Thyroid gland (tissue), 4 donors: ENCODE measurements around the gene ILRUN. TPM values are rescaled to one million over a fixed set of nuclear protein-coding genes. Genes with fewer than 3 reads are reported as not detected.
"Not testable (repeated sequence)": the region's sequence is repeated elsewhere in the genome, so short reads cannot be mapped to it uniquely, and the experiment has no call there.

Experiments
- DNase-seq, 2 donors: peaks; one replicate each; pipeline ENCODE4 v3.0.0-alpha.2; 2019
- H3K27ac ChIP-seq, 3 donors: fragments of 200-600 bp; sonication (generic); 1 replicate in 2 of 3; 2 replicates in 1 of 3; pipeline ENCODE4 v1.5.1; 2016 to 2019; ENCODE audit warnings: mild to moderate bottlenecking in 1 of 3, moderate library complexity in 1 of 3
- H3K27me3 ChIP-seq: fragments of 200-600 bp; sonication (generic); one replicate; pipeline ENCODE4 v1.5.1; 2019
- H3K36me3 ChIP-seq, 2 donors: fragments of 200-600 bp; sonication (generic); one replicate each; pipeline ENCODE4 v1.5.1; 2016 to 2019
- H3K4me1 ChIP-seq, 2 donors: fragments of 200-600 bp; sonication (generic); one replicate each; pipeline ENCODE4 v1.5.1; 2017 to 2019
- H3K4me3 ChIP-seq, 3 donors: fragments of 200-600 bp; sonication (generic); replicated peaks in 1 of 3; 1 replicate in 2 of 3; 2 replicates in 1 of 3; pipeline ENCODE4 v1.5.1; 2016; ENCODE audit warnings: mild to moderate bottlenecking in 1 of 3
- H3K9me3 ChIP-seq: fragments of 200-600 bp; sonication (generic); one replicate; pipeline ENCODE4 v1.5.1; 2017
- POLR2A ChIP-seq, 2 donors: fragments of 450-650 bp; IDR thresholded peaks; one replicate each; pipeline ENCODE4 v1.6.1; 2017; ENCODE audit warnings: antibody characterized with exemption in 2 of 2, mild to moderate bottlenecking in 2 of 2, moderate library complexity in 1 of 2
- WGBS, 2 donors: methylation state at CpG; one replicate each; pipeline ENCODE4 v1.1.5; 2017; 5-methylcytosine and 5-hydroxymethylcytosine counted together
- intact Hi-C: fragments of 100-400 bp; cut with DNase I; formaldehyde crosslinking; loops from one replicate; pipeline ENCODE4 v1.15.1; 2023
- total RNA-seq, 4 donors: library from RNA; depleted of rRNA; stranded (reverse); fragments of >200 nt; gene quantifications; one replicate each; pipeline ENCODE4 v1.2.3, GENCODE V29; 2016
- TF ChIP-seq, protein P1 (sequence below), 6 experiments: fragments of 200-600 bp in 3 of 6; fragments of 450-650 bp in 3 of 6; sonication (generic) in 3 of 6; IDR thresholded peaks; one replicate each; pipeline ENCODE4 v1.5.1; 2016 to 2019; ENCODE audit warnings: antibody characterized with exemption in 6 of 6, mild to moderate bottlenecking in 2 of 6, inconsistent platforms in 1 of 6, moderate library complexity in 1 of 6

The ILRUN gene
- total RNA-seq, 4 donors from 2014 or later = 76.5 to 107 (median 89.0) TPM

DNA sequence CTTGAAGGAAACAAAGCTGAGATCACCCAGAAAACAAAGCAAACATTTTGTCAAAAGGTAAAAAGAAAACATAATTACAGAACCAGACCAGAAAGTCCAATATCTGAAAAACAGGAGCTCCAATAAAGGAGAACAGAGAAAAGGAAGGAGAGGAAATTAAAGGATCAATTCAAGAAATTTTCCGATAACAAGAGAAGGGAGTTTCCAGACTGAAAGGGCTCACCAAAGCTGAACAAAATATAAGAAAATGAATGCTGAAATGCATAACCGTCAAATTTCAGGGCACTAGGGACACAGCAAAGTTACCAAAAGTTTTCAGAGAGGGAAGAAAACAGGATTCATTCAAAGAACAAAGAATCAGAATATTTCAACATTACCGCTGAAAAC is 23.9 kb downstream of the ILRUN start:
- TF ChIP-seq POLR2A (IDR thresholded peaks at IDR 0.05) = no peak
- TF ChIP-seq, protein P1, sequence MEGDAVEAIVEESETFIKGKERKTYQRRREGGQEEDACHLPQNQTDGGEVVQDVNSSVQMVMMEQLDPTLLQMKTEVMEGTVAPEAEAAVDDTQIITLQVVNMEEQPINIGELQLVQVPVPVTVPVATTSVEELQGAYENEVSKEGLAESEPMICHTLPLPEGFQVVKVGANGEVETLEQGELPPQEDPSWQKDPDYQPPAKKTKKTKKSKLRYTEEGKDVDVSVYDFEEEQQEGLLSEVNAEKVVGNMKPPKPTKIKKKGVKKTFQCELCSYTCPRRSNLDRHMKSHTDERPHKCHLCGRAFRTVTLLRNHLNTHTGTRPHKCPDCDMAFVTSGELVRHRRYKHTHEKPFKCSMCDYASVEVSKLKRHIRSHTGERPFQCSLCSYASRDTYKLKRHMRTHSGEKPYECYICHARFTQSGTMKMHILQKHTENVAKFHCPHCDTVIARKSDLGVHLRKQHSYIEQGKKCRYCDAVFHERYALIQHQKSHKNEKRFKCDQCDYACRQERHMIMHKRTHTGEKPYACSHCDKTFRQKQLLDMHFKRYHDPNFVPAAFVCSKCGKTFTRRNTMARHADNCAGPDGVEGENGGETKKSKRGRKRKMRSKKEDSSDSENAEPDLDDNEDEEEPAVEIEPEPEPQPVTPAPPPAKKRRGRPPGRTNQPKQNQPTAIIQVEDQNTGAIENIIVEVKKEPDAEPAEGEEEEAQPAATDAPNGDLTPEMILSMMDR (IDR thresholded peaks at IDR 0.05) = no peak
- DNase-seq = no peak
- H3K9me3 ChIP-seq = no peaks in the 10 kb centered on the region
- peak overlapping the region in 2 of 3 donors; percentile 39 to 43 for H3K27ac ChIP-seq
- no peak overlapping the region for H3K4me3 ChIP-seq
- 75 to 85% methylated on average over 3 of the region's 3 CpGs for WGBS, 2 donors
- intact Hi-C loops = no loop called here
- peaks cover 15 to 41% of the 10 kb centered on the region in 2 donors for H3K4me1 ChIP-seq
- H3K27me3 ChIP-seq = no peaks in the 10 kb centered on the region
- H3K36me3 ChIP-seq = no peaks in the 10 kb centered on the region

DNA sequence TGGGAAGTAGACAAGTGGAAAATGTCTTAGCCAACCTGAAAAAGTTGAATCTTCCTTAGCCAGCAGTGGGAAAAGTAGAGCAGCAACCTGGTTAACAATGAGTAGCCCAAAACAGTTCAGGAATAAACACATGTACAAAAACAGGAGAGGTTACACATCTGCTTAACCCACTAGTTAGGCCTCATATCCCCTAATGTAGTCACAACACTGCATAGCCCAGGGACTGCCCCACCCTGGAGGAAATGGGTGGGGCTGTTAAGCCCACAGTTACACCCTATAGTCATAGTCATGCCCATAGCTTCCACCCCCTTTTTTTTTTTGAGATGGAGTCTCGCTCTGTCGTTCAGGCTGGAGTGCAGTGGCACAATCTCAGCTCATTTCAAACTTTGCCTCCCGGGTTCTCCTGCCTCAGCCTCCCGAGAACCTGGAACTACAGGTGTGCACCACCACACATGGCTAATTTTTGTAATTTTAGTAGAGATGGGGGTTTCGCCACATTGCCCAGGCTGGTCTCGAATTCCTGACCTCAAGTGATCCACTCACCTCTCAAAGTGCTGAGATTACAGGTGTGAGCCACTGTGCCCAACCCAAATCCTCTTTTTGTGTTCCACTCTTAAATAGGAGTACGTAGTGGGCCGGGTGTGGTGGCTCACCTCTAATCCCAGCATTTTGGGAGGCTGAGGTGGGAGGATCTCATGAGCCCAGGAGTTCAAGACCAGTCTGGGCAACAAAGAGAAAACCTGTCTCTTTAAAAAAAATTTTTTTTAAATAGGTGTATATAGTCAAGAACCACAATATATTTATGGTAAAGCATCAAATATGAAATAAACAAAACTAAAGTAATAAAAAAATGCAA is 24.5 kb downstream of the ILRUN start:
- Histone ChIP-seq H3K27ac (peak overlapping the region in 2 of 3 donors; percentile 1 to 6), H3K9me3 (no peaks in the 10 kb centered on the region), H3K36me3 (no peaks in the 10 kb centered on the region), H3K4me3 (no peak overlapping the region), H3K27me3 (no peaks in the 10 kb centered on the region), H3K4me1 (peaks cover 16 to 42% of the 10 kb centered on the region in 2 donors)
- TF ChIP-seq POLR2A (IDR thresholded peaks at IDR 0.05) = no peak
- TF ChIP-seq, protein P1 (IDR thresholded peaks at IDR 0.05) = no peak
- 84 to 88% methylated on average over 8 of the region's 8 CpGs for WGBS, 2 donors
- DNase-seq = no peak
- intact Hi-C loops = no loop called here

GRCh38 chr6:34671367-34671766 is 25.2 kb downstream of the ILRUN start:
- whole genome bisulfite sequencing, 2 donors = 88 to 89% methylated on average over 1 of the region's 1 CpG
- intact Hi-C loops = no loop called here
- no peaks in the 10 kb centered on the region for H3K36me3 ChIP-seq
- no peaks in the 10 kb centered on the region for H3K9me3 ChIP-seq
- no peak for DNase-seq
- H3K27me3 ChIP-seq = no peaks in the 10 kb centered on the region
- peaks cover 18 to 47% of the 10 kb centered on the region in 2 donors for H3K4me1 ChIP-seq
- no peak overlapping the region for H3K4me3 ChIP-seq
- H3K27ac ChIP-seq = peak overlapping the region in 1 of 3 donors; percentile 6
- no peak for TF ChIP-seq POLR2A (IDR thresholded peaks at IDR 0.05)
- TF ChIP-seq, protein P1 (IDR thresholded peaks at IDR 0.05) = no peak

DNA sequence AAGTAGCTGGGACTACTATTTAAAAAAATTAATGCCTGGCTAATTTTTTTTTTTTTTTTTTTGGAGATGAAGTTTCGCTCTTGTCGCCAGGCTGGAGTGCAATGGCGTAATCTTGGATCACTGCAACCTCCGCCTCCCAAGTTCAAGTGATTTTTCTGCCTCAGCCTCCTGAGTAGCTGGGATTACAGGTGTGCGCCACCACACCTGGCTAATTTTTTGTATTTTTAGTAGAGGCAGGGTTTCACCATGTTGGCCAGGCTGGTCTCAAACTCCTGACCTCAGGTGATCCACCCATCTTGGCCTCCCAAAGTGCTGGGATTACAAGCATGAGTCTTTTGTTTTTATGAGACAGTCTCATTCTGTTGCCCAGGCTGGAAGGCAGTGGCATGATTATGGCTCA is 27.8 kb downstream of the ILRUN start:
- H3K4me3 ChIP-seq, H3K27ac ChIP-seq, H3K36me3 ChIP-seq, DNase-seq, intact Hi-C loops, H3K27me3 ChIP-seq, H3K9me3 ChIP-seq: not testable (repeated sequence)
- H3K4me1 ChIP-seq = peaks cover 30 to 47% of the 10 kb centered on the region in 2 donors
- WGBS, 2 donors = 96 to 100% methylated on average over 5 of the region's 5 CpGs

DNA sequence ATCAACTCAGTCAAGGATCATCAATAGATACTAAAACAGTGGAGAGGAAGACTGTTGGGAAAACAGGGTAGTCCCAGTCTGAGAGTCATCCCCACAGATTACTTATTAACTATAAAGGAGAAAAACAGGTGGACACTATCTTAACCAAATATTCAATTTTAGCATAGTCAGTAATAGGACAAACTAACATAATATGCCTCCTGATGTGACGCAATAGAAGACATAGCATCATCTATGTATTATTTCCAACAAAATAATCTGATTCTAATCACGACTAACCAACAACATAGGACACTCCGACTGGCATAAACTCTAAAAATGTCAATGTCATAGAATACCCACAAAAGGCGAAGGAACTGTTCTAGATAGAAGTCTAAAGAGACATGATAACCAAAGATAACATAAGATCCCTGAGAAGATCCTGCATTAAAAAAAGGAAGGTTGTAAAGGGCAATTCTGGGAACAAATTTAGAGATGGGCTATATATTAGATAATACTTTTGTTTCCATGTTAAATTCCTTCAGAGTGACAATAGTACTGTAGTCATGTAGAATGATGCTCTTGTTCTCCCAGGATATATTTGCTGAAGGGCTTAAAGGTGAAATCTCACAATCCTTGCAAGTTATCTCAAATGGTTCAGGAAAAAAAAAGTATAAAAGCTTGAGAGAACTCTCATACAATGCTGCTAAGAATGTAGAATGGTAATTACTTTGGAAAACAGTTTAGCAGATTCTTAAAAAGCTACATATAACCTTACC is 28.9 kb downstream of the ILRUN start:
- Histone ChIP-seq H3K4me1 (peaks cover 24 to 38% of the 10 kb centered on the region in 2 donors), H3K27me3 (no peaks in the 10 kb centered on the region), H3K27ac (no peak overlapping the region), H3K4me3 (no peak overlapping the region), H3K9me3 (no peaks in the 10 kb centered on the region), H3K36me3 (no peaks in the 10 kb centered on the region)
- TF ChIP-seq, protein P1 (IDR thresholded peaks at IDR 0.05) = no peak
- no peak for TF ChIP-seq POLR2A (IDR thresholded peaks at IDR 0.05)
- DNase-seq = no peak
- WGBS, 2 donors = 94 to 95% methylated on average over 4 of the region's 4 CpGs
- intact Hi-C loops = no loop called here
